Measurements from ENCODE around the gene SMKR1.

Gene SMKR1

GRCh38 chr7:129489491-129489890, 12.8 kb upstream of the SMKR1 start:
- DNase-seq, result no peak

- DNase-seq, result no peak
Measured at GRCh38 chr7:129492391-129492790, 9.9 kb upstream of the SMKR1 start.

GRCh38 chr7:129493555-129493954, 8.8 kb upstream of the SMKR1 start:
- peak; percentile 48 for DNase-seq

- no peak for DNase-seq
Measured at GRCh38 chr7:129494041-129494440, 8.3 kb upstream of the SMKR1 start.

- peak; percentile 58 for DNase-seq
Measured at GRCh38 chr7:129495987-129496386, 6.3 kb upstream of the SMKR1 start.

GRCh38 chr7:129496653-129497052, 5.7 kb upstream of the SMKR1 start:
- no peak for DNase-seq

- no peak for DNase-seq
Measured at GRCh38 chr7:129497156-129497555, 5.2 kb upstream of the SMKR1 start.

GRCh38 chr7:129498021-129498420, 4.3 kb upstream of the SMKR1 start:
- no peak for DNase-seq

GRCh38 chr7:129499999-129500398, 2.3 kb upstream of the SMKR1 start:
- DNase-seq, result no peak

GRCh38 chr7:129502708-129503685, 666 bp downstream of the SMKR1 start:
- no peak for DNase-seq

GRCh38 chr7:129503725-129504124, 1.4 kb downstream of the SMKR1 start:
- no peak for DNase-seq

- DNase-seq, result no peak
Measured at GRCh38 chr7:129512192-129512591, 9.9 kb downstream of the SMKR1 start.

GRCh38 chr7:129513546-129513945, 11.2 kb downstream of the SMKR1 start:
- DNase-seq, result no peak

GRCh38 chr7:129514683-129515082, 12.4 kb downstream of the SMKR1 start:
- DNase-seq, result no peak

- DNase-seq, result no peak
Measured at GRCh38 chr7:129515381-129515780, 13.1 kb downstream of the SMKR1 start.

- no peak for DNase-seq
Measured at GRCh38 chr7:129517931-129518330, 15.6 kb downstream of the SMKR1 start.

GRCh38 chr7:129519464-129519863, 17.1 kb downstream of the SMKR1 start:
- no peak for DNase-seq

- DNase-seq, result no peak
Measured at GRCh38 chr7:129522088-129522970, 20.0 kb downstream of the SMKR1 start.

GRCh38 chr7:129522971-129523340, 20.6 kb downstream of the SMKR1 start:
- DNase-seq, result no peak

GRCh38 chr7:129523924-129524323, 21.6 kb downstream of the SMKR1 start:
- no peak for DNase-seq

- peak; percentile 77 for DNase-seq
Measured at GRCh38 chr7:129524405-129524804, 22.1 kb downstream of the SMKR1 start.

- no peak for DNase-seq
Measured at GRCh38 chr7:129525225-129525862, 23.0 kb downstream of the SMKR1 start.

GRCh38 chr7:129529643-129530042, 27.3 kb downstream of the SMKR1 start:
- no peak for DNase-seq

Data from OCI-M1 (cell line).